PC-9 (cell line): ENCODE data around the gene REC114. TPM values are rescaled to one million over a fixed set of nuclear protein-coding genes. Genes with fewer than 3 reads are reported as not detected.

Source experiments
- BruUV-seq: library from RNA; stranded (reverse); fragments of 400-500 nt; replicated peaks from 2 replicates; lab custom pipeline; 2021; lab: Mats Ljungman, UMichigan
- CTCF ChIA-PET: fragments of 300-600 bp; sonication (Branson Sonifier 250); formaldehyde crosslinking; loops from one replicate; lab custom pipeline; 2022; ENCODE audit warnings: antibody characterized with exemption; lab: Charles Lee
- POLR2A ChIA-PET: fragments of 300-600 bp; sonication (Branson Sonifier 250); formaldehyde crosslinking; loops from one replicate; lab custom pipeline; 2022; ENCODE audit warnings: antibody characterized with exemption; ENCODE audit not compliant: unreplicated experiment; lab: Charles Lee
- DNase-seq, 2 experiments: peaks; one replicate each; pipeline versions ENCODE4 v3.0.0 to v3.0.0-alpha.2; 2015 to 2022; ENCODE audit warnings: mixed read lengths in 1 of 2
- H2AFZ ChIP-seq: fragments of 200-600 bp; sonication (generic); 2 replicates; pipeline ENCODE4 v1.8.1; 2017; ENCODE audit warnings: antibody characterized with exemption
- H3F3A ChIP-seq: fragments of 200-600 bp; sonication (generic); 2 replicates; pipeline ENCODE4 v1.8.1; 2017; ENCODE audit warnings: antibody characterized with exemption, mild to moderate bottlenecking, low read depth; ENCODE audit not compliant: insufficient read depth
- H3K27ac ChIP-seq: fragments of 200-600 bp; sonication (generic); 2 replicates; pipeline ENCODE4 v1.6.1; 2016; ENCODE audit warnings: mixed run types
- H3K27me3 ChIP-seq: fragments of 200-600 bp; sonication (generic); 2 replicates; pipeline ENCODE4 v1.6.1; 2016; ENCODE audit warnings: low read depth, mixed run types; ENCODE audit not compliant: insufficient read depth
- H3K36me3 ChIP-seq: fragments of 200-600 bp; sonication (generic); 2 replicates; pipeline ENCODE4 v1.6.1; 2016; ENCODE audit warnings: low read depth, mixed run types
- H3K4me1 ChIP-seq: fragments of 200-600 bp; sonication (generic); replicated peaks from 2 replicates; pipeline ENCODE4 v1.6.1; 2016; ENCODE audit warnings: mixed run types; ENCODE audit not compliant: insufficient read depth
- H3K4me2 ChIP-seq: fragments of 200-600 bp; sonication (generic); 2 replicates; pipeline ENCODE4 v1.6.1; 2017; ENCODE audit warnings: mixed run types
- H3K4me3 ChIP-seq: fragments of 200-600 bp; sonication (generic); 2 replicates; pipeline ENCODE4 v1.6.1; 2016; ENCODE audit warnings: mixed run types
- H3K79me2 ChIP-seq: fragments of 200-600 bp; sonication (generic); 2 replicates; pipeline ENCODE4 v1.6.1; 2017; ENCODE audit warnings: low read depth, mixed run types
- H3K9me2 ChIP-seq: fragments of 200-600 bp; sonication (generic); 2 replicates; pipeline ENCODE4 v1.8.1; 2017; ENCODE audit warnings: mild to moderate bottlenecking; ENCODE audit not compliant: insufficient read depth
- H3K9me3 ChIP-seq: fragments of 200-600 bp; sonication (generic); 2 replicates; pipeline ENCODE4 v1.8.1; 2016; ENCODE audit warnings: low read depth; ENCODE audit not compliant: insufficient read depth
- H4K20me1 ChIP-seq: fragments of 200-600 bp; sonication (generic); 2 replicates; pipeline ENCODE4 v1.8.1; 2017; ENCODE audit not compliant: insufficient read depth
- EZH2 ChIP-seq: fragments of 200-600 bp; sonication (generic); IDR thresholded peaks from 2 replicates; pipeline ENCODE4 v1.8.0; 2017; ENCODE audit warnings: antibody characterized with exemption, low read depth
- intact Hi-C: fragments of 100-400 bp; cut with micrococcal nuclease; formaldehyde crosslinking; loops from one replicate; pipeline ENCODE4 v1.10.0; 2022; ENCODE audit not compliant: unreplicated experiment
- total RNA-seq: library from RNA; stranded (reverse); gene quantifications from 2 replicates; pipeline ENCODE4 v1.2.3, GENCODE V29; 2021
- TF ChIP-seq, protein P1 (sequence below): fragments of 200-600 bp; sonication (generic); conservative IDR thresholded peaks from 2 replicates; pipeline ENCODE4 v1.6.1; 2017; ENCODE audit warnings: mixed run types, antibody characterized with exemption, mild to moderate bottlenecking, moderate library complexity

Gene REC114
- total RNA-seq, 1 experiment from 2014 or later, result not detected

DNA sequence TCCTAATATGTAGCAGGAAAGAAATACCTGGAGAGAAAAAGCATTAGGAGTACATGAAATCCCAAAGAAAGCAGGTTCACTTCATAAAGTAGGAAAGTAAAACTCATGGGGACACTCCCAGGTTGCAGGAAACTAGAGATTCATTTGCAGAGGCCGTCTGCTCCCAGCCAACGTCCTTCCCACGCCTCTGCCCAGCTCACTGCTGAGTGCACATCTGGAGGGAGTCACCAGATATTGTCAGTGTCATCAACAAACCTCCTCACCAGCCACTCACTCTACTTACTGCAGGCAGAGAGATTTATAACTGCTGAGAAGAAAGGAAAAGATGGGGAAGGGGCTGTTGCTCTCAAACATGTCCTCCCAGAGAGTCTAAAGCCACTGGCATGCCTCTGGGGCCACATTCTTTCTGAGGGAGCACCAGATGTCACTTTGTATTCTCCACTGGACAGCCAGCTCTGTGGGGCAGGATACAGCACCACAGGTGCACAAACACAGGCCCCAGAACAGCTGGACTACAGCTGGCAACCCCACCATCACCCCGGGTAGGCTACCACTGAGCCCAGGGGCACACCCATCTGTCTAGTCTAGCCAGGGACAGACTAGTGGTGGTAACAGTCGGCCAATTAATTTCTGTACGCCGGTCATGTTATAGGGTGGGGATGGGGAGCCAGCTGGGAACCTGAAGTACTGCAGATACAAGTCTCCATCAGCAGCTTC, 125.8 kb downstream of the REC114 start:
- peaks cover 24% of the 10 kb centered on the region for H4K20me1 ChIP-seq
- ChIA-PET CTCF (no interaction called here), POLR2A (no interaction called here)
- H3K36me3 ChIP-seq, result peaks cover 25% of the 10 kb centered on the region
- H3K4me2 ChIP-seq, result no peak overlapping the region
- H2AFZ ChIP-seq, result no peak overlapping the region
- no peak for TF ChIP-seq EZH2
- TF ChIP-seq, protein P1, sequence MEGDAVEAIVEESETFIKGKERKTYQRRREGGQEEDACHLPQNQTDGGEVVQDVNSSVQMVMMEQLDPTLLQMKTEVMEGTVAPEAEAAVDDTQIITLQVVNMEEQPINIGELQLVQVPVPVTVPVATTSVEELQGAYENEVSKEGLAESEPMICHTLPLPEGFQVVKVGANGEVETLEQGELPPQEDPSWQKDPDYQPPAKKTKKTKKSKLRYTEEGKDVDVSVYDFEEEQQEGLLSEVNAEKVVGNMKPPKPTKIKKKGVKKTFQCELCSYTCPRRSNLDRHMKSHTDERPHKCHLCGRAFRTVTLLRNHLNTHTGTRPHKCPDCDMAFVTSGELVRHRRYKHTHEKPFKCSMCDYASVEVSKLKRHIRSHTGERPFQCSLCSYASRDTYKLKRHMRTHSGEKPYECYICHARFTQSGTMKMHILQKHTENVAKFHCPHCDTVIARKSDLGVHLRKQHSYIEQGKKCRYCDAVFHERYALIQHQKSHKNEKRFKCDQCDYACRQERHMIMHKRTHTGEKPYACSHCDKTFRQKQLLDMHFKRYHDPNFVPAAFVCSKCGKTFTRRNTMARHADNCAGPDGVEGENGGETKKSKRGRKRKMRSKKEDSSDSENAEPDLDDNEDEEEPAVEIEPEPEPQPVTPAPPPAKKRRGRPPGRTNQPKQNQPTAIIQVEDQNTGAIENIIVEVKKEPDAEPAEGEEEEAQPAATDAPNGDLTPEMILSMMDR, result no peak
- H3K9me3 ChIP-seq, result no peaks in the 10 kb centered on the region
- no peak for DNase-seq
- no peaks in the 10 kb centered on the region for H3K79me2 ChIP-seq
- H3F3A ChIP-seq, result peaks cover 7% of the 10 kb centered on the region
- no peaks in the 10 kb centered on the region for H3K9me2 ChIP-seq
- H3K27me3 ChIP-seq, result no peaks in the 10 kb centered on the region
- no TSS peak for BruUV-seq
- peaks cover 12% of the 10 kb centered on the region for H3K4me1 ChIP-seq
- no peak overlapping the region for H3K27ac ChIP-seq
- intact Hi-C loops, result no loop called here
- no peak overlapping the region for H3K4me3 ChIP-seq

DNA sequence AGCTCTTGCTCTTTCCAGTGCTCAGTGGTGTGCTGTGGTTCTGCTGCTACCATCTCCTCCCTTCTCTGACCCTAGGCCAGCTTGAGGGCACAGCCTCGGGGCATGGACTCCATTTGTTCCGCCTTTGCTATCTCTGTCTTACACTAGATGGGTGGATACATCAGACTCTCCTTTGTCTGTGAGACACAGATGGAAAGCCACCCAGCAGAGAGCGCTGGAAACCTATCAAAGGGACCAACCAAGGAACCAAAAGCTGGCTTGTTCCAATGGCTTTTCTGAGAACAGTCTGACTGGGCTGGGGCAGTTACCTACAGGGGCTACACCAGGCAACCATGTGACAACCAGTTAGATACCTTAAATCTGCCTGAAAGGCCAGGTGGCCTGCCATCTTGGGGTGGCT, 126.4 kb downstream of the REC114 start:
- Histone ChIP-seq H4K20me1 (peaks cover 19% of the 10 kb centered on the region), H3K36me3 (peaks cover 24% of the 10 kb centered on the region), H3K4me2 (no peak overlapping the region), H3K4me1 (peaks cover 6% of the 10 kb centered on the region), H3K79me2 (no peaks in the 10 kb centered on the region), H3K9me2 (no peaks in the 10 kb centered on the region), H3K9me3 (no peaks in the 10 kb centered on the region), H2AFZ (no peak overlapping the region), H3K4me3 (no peak overlapping the region), H3K27me3 (no peaks in the 10 kb centered on the region), H3K27ac (no peak overlapping the region), H3F3A (peaks cover 7% of the 10 kb centered on the region)
- TF ChIP-seq, protein P1, result no peak
- no peak for TF ChIP-seq EZH2
- intact Hi-C loops, result no loop called here
- ChIA-PET CTCF (no interaction called here), POLR2A (no interaction called here)
- DNase-seq, result no peak
- BruUV-seq, result no TSS peak

DNA sequence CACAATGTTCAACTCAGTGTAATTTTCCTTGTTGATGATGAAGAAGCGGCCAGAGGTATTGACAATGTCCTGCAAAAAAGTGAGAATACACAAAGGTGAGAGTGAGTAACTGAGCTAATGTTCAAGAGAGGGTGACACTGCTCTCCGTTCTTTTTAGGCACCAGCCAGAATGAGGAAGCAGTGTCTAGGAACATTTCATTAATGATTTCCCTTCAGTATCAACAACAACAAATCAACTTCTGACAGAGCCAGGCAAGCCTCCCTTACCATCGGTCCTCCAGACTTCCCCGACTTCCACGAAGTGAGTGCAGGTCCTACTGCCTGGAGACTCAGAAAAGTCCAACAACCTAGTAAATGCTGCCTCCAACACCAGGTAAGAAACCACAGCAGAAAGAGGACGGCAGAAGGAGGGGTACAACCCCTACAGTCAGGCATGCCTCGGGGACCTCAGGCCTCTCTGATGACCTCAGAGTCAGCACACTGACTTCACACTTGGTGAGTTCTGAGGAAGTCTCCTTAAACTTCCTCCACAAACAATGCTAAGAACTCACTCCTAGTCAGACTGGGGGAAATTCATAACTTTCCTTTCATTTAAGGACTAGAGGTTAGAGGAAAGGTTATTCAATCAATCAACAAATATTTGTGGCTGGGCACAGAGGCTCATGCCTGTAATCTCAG, 127.5 kb downstream of the REC114 start:
- no peak overlapping the region for H2AFZ ChIP-seq
- H3K27ac ChIP-seq, result no peak overlapping the region
- H3F3A ChIP-seq, result no peaks in the 10 kb centered on the region
- TF ChIP-seq, protein P1, result no peak
- H3K4me1 ChIP-seq, result no peaks in the 10 kb centered on the region
- H3K79me2 ChIP-seq, result no peaks in the 10 kb centered on the region
- H3K4me2 ChIP-seq, result no peak overlapping the region
- DNase-seq, result no peak
- no peaks in the 10 kb centered on the region for H3K9me2 ChIP-seq
- ChIA-PET CTCF (no interaction called here), POLR2A (no interaction called here)
- BruUV-seq, result no TSS peak
- peaks cover 11% of the 10 kb centered on the region; the same call in 1 of the 2 replicates for H4K20me1 ChIP-seq
- intact Hi-C loops, result no loop called here
- H3K9me3 ChIP-seq, result no peaks in the 10 kb centered on the region
- no peaks in the 10 kb centered on the region for H3K27me3 ChIP-seq
- no peak overlapping the region for H3K4me3 ChIP-seq
- H3K36me3 ChIP-seq, result peaks cover 30% of the 10 kb centered on the region
